ENCODE measurements around the gene TNRC6C. TPM values are rescaled to one million over a fixed set of nuclear protein-coding genes. Genes with fewer than 3 reads are reported as not detected.
A peak's percentile ranks its signal among the peaks of the same experiment; 100 is the strongest.

TNRC6C gene
- total RNA-seq (2014; rRNA removed; shearing (Covaris generic)) (16.2 and 16.6 TPM in 2 replicates), polyA plus RNA-seq (2016; fragmentation: Nextera tagmentation; extraction: Ambion mirVana) (8.6 and 10.1 TPM in 2 replicates)
- long read RNA-seq, partial matches to known transcripts = 6 of 11 reads
- long read RNA-seq, other reads (novel, unspliced or antisense) = 5 of 11 reads

GRCh38 chr17:77957857-77958715 is at the start of gene TNRC6C:
TNRC6C (plus strand) TSS chr17:77958703; CDS start chr17:78004207, 45,504 bp downstream.
- H3K9me2 ChIP-seq (ENCODE audit: insufficient read depth) = no peaks in the 10 kb centered on the region; the same call in 1 of the 2 replicates
- peaks cover 45% of the 10 kb centered on the region for H3K27me3 ChIP-seq (ENCODE audit: insufficient read depth)
- peak; percentile 100 for DNase-seq (ENCODE audit: low spot score)
- H4K20me1 ChIP-seq (replicated peaks; ENCODE audit: insufficient read depth) = peaks cover 21% of the 10 kb centered on the region; the same call in 1 of the 2 replicates
- peaks cover 33% of the 10 kb centered on the region for H3K79me2 ChIP-seq (replicated peaks; ENCODE audit: insufficient read depth)
- Mint-ChIP-seq H3K4me1 (peaks cover 32% of the 10 kb centered on the region), H3K36me3 (ENCODE audit: low read depth) (peaks cover 2% of the 10 kb centered on the region; the same call in 1 of the 3 replicates), H3K27ac (peak within 1 kb of the TSS; percentile 36; the same call in 1 of the 2 replicates), H3K9me3 (no peaks in the 10 kb centered on the region; the same call in 1 of the 3 replicates), H3K4me3 (peak within 1 kb of the TSS; percentile 92), H3K27me3 (ENCODE audit: insufficient read depth, low read depth, poor library complexity) (peaks cover 22% of the 10 kb centered on the region)
- H3F3A ChIP-seq (replicated peaks; ENCODE audit: low read depth) = no peaks in the 10 kb centered on the region
- no peak within 1 kb of the TSS for H3K27ac ChIP-seq (ENCODE audit: low read depth)
- peaks cover 37% of the 10 kb centered on the region for H3K4me1 ChIP-seq (ENCODE audit: insufficient read depth)
- peak within 1 kb of the TSS; percentile 97 for H3K4me2 ChIP-seq
- no peaks in the 10 kb centered on the region for H3K36me3 ChIP-seq (ENCODE audit: insufficient read depth)
- peak within 1 kb of the TSS; percentile 48 for H2AFZ ChIP-seq
- peak within 1 kb of the TSS; percentile 87 for H3K4me3 ChIP-seq
- peak; percentile 89 for ATAC-seq
- TF ChIP-seq CREB1 (CRISPR knock-in tag; IDR thresholded peaks at IDR 0.05; ENCODE audit: low read depth) = no peak
- TF ChIP-seq ZNF114 (CRISPR knock-in tag; IDR thresholded peaks at IDR 0.05) = no peak
- TF ChIP-seq STAT1 (IDR thresholded peaks at IDR 0.05; ENCODE audit: unreplicated experiment) = no peak
- TF ChIP-seq, protein P1, sequence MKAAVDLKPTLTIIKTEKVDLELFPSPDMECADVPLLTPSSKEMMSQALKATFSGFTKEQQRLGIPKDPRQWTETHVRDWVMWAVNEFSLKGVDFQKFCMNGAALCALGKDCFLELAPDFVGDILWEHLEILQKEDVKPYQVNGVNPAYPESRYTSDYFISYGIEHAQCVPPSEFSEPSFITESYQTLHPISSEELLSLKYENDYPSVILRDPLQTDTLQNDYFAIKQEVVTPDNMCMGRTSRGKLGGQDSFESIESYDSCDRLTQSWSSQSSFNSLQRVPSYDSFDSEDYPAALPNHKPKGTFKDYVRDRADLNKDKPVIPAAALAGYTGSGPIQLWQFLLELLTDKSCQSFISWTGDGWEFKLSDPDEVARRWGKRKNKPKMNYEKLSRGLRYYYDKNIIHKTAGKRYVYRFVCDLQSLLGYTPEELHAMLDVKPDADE (IDR thresholded peaks at IDR 0.05) = 0 out of 2 replicates have a peak, but pooled peaks have one; percentile 48
- no peak; a peak in 1 of 4 replicates for TF ChIP-seq CTCF (conservative IDR thresholded peaks at IDR 0.05; ENCODE audit: low read depth in 2 of 2)
- TF ChIP-seq ZNF462 (CRISPR knock-in tag; IDR thresholded peaks at IDR 0.05) = no peak
- TF ChIP-seq JUNB (IDR thresholded peaks at IDR 0.05; ENCODE audit: unreplicated experiment) = no peak
- no peak for TF ChIP-seq EZH2 (IDR thresholded peaks at IDR 0.05; ENCODE audit: low read depth, unreplicated experiment)
- TF ChIP-seq POLR2AphosphoS5 (IDR thresholded peaks at IDR 0.05; ENCODE audit: low read depth) = peak; percentile 100
- TF ChIP-seq ZNF331 (CRISPR knock-in tag; IDR thresholded peaks at IDR 0.05; ENCODE audit: low read depth) = no peak
- TF ChIP-seq EZH2phosphoT487 (IDR thresholded peaks at IDR 0.05; ENCODE audit: unreplicated experiment) = no peak
- no peak for TF ChIP-seq REST (IDR thresholded peaks at IDR 0.05; ENCODE audit: unreplicated experiment)

Data from GM23338 (cell line).